T-helper 1 cell treated with Interleukin-12 subunit alpha and Interleukin-12 subunit beta and Interleukin-4 antibody, amounts not matched to agents 30 μg/mL and 1 μg/mL, for 36 hours (primary cell): ENCODE data around the gene CYTH2.
A peak's percentile ranks its signal among the peaks of the same experiment; 100 is the strongest.

Source experiments
- H3K27ac Mint-ChIP-seq: one replicate; pipeline ENCODE4 v1.8.0; 2021; ENCODE audit warnings: mild to moderate bottlenecking, mixed read lengths
- H3K27me3 Mint-ChIP-seq: one replicate; pipeline ENCODE4 v1.8.0; 2021; ENCODE audit warnings: low read depth, mixed read lengths
- H3K36me3 Mint-ChIP-seq: one replicate; pipeline ENCODE4 v1.8.0; 2021; ENCODE audit warnings: low read depth, mixed read lengths
- H3K4me1 Mint-ChIP-seq: one replicate; pipeline ENCODE4 v1.8.0; 2021; ENCODE audit warnings: low read depth, mixed read lengths
- H3K4me3 Mint-ChIP-seq: one replicate; pipeline ENCODE4 v1.8.0; 2021; ENCODE audit warnings: mild to moderate bottlenecking, moderate library complexity, mixed read lengths
- H3K9me3 Mint-ChIP-seq: one replicate; pipeline ENCODE4 v1.8.0; 2021; ENCODE audit warnings: mixed read lengths

CYTH2 gene

DNA sequence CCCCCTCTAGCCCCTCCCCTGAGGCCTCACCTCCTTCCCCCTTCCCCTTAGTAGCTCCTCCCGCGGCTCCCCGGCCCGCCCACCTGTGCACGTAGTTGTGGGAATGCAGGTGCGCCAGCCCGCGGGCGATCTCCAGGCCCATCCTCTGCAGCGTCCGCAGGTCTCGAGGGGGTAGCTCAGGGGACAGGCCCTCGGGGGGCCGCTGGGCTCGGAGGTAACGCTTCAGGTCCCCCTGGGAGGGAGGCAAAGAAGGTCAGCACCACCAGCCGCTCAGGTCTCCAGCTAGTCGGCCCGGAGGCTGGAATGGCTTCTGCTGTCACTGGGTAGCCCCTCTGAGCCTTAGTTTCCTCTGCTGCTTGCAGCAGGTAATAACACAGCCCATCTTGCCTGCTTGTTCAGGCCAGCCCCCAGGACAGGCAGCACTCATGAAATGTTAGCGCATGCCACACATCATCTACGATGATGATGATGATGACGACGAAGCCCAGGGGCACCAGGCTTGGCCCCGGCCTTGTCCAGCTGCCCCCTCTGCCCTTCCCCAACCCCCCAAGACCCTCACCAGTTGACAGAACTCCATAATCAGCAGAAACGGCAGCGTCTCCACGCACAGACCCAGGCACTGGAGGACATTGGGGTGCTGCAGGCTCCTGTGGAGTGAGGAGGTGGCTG is 33.3 kb downstream of the CYTH2 start:
- Mint-ChIP-seq H3K4me3 (peak overlapping the region; percentile 76), H3K27ac (no peak overlapping the region), H3K9me3 (no peaks in the 10 kb centered on the region), H3K4me1 (peaks cover 7% of the 10 kb centered on the region), H3K27me3 (peaks cover 9% of the 10 kb centered on the region), H3K36me3 (no peaks in the 10 kb centered on the region)

DNA sequence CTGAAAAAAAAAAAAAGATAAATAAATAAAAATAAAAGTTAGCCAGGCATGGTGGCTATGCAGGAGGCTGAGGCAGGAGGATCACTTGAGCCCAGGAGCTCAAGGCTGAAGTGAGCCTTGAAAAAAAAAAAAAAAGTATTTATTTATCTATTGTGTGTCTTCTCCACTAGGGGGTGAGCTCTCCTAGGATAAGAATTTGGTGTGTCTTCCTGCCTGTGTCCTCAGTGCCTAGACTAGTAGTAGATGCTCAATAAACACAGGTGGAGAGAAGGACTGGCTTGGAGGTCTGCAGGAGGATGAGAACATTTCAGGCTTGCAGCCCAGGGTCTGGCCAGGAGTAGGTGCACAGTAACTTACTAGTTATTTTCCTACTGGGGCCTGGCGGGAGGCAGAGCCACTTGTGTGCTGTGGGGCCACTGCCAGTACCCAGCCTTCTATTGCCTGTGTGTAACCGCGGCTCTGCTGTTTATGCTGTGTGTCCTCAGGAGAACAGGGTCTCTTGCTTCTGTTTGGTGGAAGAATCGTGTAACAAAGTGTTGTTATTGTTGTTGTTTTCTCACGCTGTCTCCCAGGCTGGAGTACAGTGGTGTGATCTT is 37.1 kb downstream of the CYTH2 start:
- Mint-ChIP-seq H3K27ac (no peak overlapping the region), H3K36me3 (no peaks in the 10 kb centered on the region), H3K4me3 (no peak overlapping the region), H3K27me3 (peaks cover 3% of the 10 kb centered on the region), H3K4me1 (peaks cover 9% of the 10 kb centered on the region), H3K9me3 (no peaks in the 10 kb centered on the region)

GRCh38 chr19:48507911-48508439 is 38.8 kb downstream of the CYTH2 start:
- Mint-ChIP-seq H3K27me3 (no peaks in the 10 kb centered on the region), H3K36me3 (no peaks in the 10 kb centered on the region), H3K4me1 (peaks cover 4% of the 10 kb centered on the region), H3K9me3 (no peaks in the 10 kb centered on the region), H3K4me3 (no peak overlapping the region), H3K27ac (no peak overlapping the region)

GRCh38 chr19:48508729-48509411 is 39.7 kb downstream of the CYTH2 start:
- no peaks in the 10 kb centered on the region for H3K9me3 Mint-ChIP-seq
- no peaks in the 10 kb centered on the region for H3K27me3 Mint-ChIP-seq
- no peaks in the 10 kb centered on the region for H3K36me3 Mint-ChIP-seq
- no peak overlapping the region for H3K4me3 Mint-ChIP-seq
- peaks cover 6% of the 10 kb centered on the region for H3K4me1 Mint-ChIP-seq
- H3K27ac Mint-ChIP-seq: no peak overlapping the region

DNA sequence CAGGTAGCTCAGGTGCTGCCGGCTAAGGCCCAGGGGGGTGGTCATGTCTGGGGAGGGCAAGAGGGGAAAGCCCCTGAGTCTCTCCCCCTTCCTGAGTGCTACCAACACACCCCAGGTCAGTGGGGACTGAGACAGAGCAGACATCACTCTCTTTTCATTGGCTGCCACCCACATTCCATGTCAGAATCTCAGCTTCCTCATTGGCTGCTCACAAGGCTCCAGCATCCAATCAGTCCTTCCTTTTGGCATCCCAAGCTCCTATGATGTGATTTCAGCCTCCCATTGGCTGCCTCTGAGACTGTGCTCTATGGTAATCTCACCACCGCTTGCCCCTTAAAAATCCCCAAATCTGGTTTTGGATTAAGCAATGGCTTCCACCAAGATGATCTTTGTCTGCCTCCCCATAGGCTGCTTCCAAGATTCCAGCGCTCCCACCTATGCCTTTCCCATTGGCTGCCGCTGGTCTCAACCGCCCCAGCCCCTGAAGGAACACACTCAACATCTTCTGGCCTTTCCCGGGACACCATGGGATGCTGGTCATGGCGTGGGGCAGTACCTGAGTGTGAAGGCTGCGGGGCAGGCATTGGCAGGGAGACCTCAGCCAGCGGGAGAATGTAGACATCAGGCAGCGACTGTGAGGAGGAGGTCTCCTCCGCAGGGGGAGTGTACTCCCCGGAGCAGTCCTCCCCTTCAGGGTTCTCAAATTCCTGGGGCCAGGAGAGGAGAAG is 40.5 kb downstream of the CYTH2 start:
- Mint-ChIP-seq H3K27me3 (no peaks in the 10 kb centered on the region), H3K4me1 (peaks cover 8% of the 10 kb centered on the region), H3K36me3 (no peaks in the 10 kb centered on the region), H3K27ac (no peak overlapping the region), H3K4me3 (no peak overlapping the region), H3K9me3 (no peaks in the 10 kb centered on the region)

GRCh38 chr19:48510421-48511268 is 41.5 kb downstream of the CYTH2 start:
- Mint-ChIP-seq H3K27ac (peak overlapping the region; percentile 62), H3K4me3 (peak overlapping the region; percentile 83), H3K36me3 (no peaks in the 10 kb centered on the region), H3K9me3 (no peaks in the 10 kb centered on the region), H3K4me1 (peaks cover 8% of the 10 kb centered on the region), H3K27me3 (no peaks in the 10 kb centered on the region)

GRCh38 chr19:48511321-48511731 is 42.2 kb downstream of the CYTH2 start:
- Mint-ChIP-seq H3K36me3 (no peaks in the 10 kb centered on the region), H3K4me3 (no peak overlapping the region), H3K27ac (no peak overlapping the region), H3K9me3 (no peaks in the 10 kb centered on the region), H3K4me1 (peaks cover 8% of the 10 kb centered on the region), H3K27me3 (no peaks in the 10 kb centered on the region)

- peak within 1 kb of the TSS; percentile 83 for H3K4me3 Mint-ChIP-seq
- H3K27me3 Mint-ChIP-seq: no peaks in the 10 kb centered on the region
- H3K27ac Mint-ChIP-seq: peak within 1 kb of the TSS; percentile 62
- H3K36me3 Mint-ChIP-seq: no peaks in the 10 kb centered on the region
- no peaks in the 10 kb centered on the region for H3K9me3 Mint-ChIP-seq
- peaks cover 8% of the 10 kb centered on the region for H3K4me1 Mint-ChIP-seq
Observed at GRCh38 chr19:48511800-48512503, 42.8 kb downstream of the CYTH2 start, which contains the start of gene LMTK3. TSS of gene LMTK3 (minus strand) at chr19:48511835. CDS start at chr19:48511576, 259 bp downstream.

- no peaks in the 10 kb centered on the region for H3K9me3 Mint-ChIP-seq
- no peak overlapping the region for H3K4me3 Mint-ChIP-seq
- no peaks in the 10 kb centered on the region for H3K27me3 Mint-ChIP-seq
- H3K36me3 Mint-ChIP-seq: no peaks in the 10 kb centered on the region
- H3K4me1 Mint-ChIP-seq: peaks cover 8% of the 10 kb centered on the region
- no peak overlapping the region for H3K27ac Mint-ChIP-seq
Observed at GRCh38 chr19:48512504-48513288, 43.5 kb downstream of the CYTH2 start.

- H3K4me3 Mint-ChIP-seq: no peak overlapping the region
- no peaks in the 10 kb centered on the region for H3K36me3 Mint-ChIP-seq
- H3K9me3 Mint-ChIP-seq: no peaks in the 10 kb centered on the region
- H3K4me1 Mint-ChIP-seq: peaks cover 8% of the 10 kb centered on the region
- peak overlapping the region; percentile 56 for H3K27ac Mint-ChIP-seq
- no peaks in the 10 kb centered on the region for H3K27me3 Mint-ChIP-seq
Observed at GRCh38 chr19:48513289-48514122, 44.3 kb downstream of the CYTH2 start.

DNA sequence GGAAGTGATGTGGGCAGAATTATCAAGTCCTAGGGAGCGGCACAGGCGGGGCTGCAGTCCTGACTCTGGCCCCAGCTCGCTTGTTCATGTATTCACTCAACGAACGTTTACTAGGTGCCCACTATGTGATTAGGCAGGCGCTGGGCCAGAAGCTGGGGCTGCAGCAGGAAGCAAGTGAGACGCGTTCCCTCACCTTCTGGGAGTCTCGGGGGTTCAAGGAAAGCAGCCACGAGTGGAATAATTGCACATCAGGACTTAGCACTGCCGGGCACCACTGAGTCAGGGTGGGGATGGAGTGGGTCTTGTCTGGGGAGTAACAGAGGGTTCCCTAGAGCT is 44.9 kb downstream of the CYTH2 start:
- no peaks in the 10 kb centered on the region for H3K36me3 Mint-ChIP-seq
- peaks cover 8% of the 10 kb centered on the region for H3K4me1 Mint-ChIP-seq
- H3K27ac Mint-ChIP-seq: peak overlapping the region; percentile 56
- H3K4me3 Mint-ChIP-seq: no peak overlapping the region
- H3K27me3 Mint-ChIP-seq: no peaks in the 10 kb centered on the region
- no peaks in the 10 kb centered on the region for H3K9me3 Mint-ChIP-seq

GRCh38 chr19:48516536-48516935 is 47.4 kb downstream of the CYTH2 start:
- no peak overlapping the region for H3K27ac Mint-ChIP-seq
- H3K36me3 Mint-ChIP-seq: no peaks in the 10 kb centered on the region
- no peak overlapping the region for H3K4me3 Mint-ChIP-seq

More at GRCh38 chr19:48516536-48516935, 47.4 kb downstream of the CYTH2 start:
- no peaks in the 10 kb centered on the region for H3K9me3 Mint-ChIP-seq
- peaks cover 3% of the 10 kb centered on the region for H3K4me1 Mint-ChIP-seq
- no peaks in the 10 kb centered on the region for H3K27me3 Mint-ChIP-seq
